Measurements from ENCODE around the gene ARHGEF19.

Gene ARHGEF19

DNA sequence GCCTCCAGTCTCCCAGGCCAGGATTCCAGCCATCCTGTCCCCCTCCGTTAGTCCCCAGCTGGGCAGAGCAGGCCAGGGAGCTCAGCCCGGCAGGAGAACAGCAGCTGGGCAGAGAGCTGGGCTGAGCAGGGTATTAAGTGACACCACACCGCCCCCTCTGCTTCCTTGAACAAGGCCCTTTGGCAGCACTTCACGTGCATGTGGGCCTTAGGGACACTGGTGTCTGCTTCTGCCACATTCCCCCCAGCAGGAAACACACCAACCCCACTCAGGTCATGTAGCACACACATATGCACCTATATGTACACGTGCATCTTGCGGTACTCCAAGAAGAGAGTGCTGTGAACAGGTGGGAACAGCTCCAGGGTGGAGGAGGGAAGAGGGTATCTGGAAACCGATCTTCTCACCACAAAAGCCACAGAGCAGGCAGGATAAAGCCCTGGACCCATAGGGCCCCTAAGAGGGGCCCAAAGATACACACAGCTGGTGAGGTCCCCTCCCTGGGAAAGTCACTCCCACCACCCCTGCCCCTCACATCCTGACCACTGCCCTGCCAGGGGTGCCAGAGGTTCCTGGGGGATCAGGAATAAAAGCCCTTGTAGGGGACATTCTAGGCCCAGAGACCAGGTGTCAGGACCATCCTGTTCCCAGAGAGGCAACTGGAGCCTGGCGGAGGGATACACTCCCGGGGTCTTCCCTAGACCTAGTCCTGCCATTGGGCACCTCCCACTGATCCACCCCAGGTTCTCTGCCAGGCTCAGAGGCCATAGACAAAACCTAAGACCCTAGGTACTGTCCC lies 61.1 kb downstream of the ARHGEF19 start:
- no peaks in the 10 kb centered on the region for H3K9me3 ChIP-seq (ENCODE audit: severe bottlenecking)
- H3K4me3 ChIP-seq (ENCODE audit: severe bottlenecking): peak overlapping the region; percentile 68
- H3K36me3 ChIP-seq (ENCODE audit: low read depth): peaks cover 88% of the 10 kb centered on the region
- peak overlapping the region; percentile 99 for H3K27ac ChIP-seq (ENCODE audit: poor library complexity, severe bottlenecking)
- TF ChIP-seq, protein P1, sequence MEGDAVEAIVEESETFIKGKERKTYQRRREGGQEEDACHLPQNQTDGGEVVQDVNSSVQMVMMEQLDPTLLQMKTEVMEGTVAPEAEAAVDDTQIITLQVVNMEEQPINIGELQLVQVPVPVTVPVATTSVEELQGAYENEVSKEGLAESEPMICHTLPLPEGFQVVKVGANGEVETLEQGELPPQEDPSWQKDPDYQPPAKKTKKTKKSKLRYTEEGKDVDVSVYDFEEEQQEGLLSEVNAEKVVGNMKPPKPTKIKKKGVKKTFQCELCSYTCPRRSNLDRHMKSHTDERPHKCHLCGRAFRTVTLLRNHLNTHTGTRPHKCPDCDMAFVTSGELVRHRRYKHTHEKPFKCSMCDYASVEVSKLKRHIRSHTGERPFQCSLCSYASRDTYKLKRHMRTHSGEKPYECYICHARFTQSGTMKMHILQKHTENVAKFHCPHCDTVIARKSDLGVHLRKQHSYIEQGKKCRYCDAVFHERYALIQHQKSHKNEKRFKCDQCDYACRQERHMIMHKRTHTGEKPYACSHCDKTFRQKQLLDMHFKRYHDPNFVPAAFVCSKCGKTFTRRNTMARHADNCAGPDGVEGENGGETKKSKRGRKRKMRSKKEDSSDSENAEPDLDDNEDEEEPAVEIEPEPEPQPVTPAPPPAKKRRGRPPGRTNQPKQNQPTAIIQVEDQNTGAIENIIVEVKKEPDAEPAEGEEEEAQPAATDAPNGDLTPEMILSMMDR (IDR thresholded peaks at IDR 0.05; ENCODE audit: poor library complexity, severe bottlenecking): no peak
- no peaks in the 10 kb centered on the region for H3K27me3 ChIP-seq (ENCODE audit: insufficient read depth, poor library complexity, severe bottlenecking)
- no peak for DNase-seq (ENCODE audit: low spot score)
- no peak for ATAC-seq (ENCODE audit: low read depth)
- peaks cover 55% of the 10 kb centered on the region for H3K4me1 ChIP-seq (ENCODE audit: insufficient read depth, poor library complexity, severe bottlenecking)

DNA sequence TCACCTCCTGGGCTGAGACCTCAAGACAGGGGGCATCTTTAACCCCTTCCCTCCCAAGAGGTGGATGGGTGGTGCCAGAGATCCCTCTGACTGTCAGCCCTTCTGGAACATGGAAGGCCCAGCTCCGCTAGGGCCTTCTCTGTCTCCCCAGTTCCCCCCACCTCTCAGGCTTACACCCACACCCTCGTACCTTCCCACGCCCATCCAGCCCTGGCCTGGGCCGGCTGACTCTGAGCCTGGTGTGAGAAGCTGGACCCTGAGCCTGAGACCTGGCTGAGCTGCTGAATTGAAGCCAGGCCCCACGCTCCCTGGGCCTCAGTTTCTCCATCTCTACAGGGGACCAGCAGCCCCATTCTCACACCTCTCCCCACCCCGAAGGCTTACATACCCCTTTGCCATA lies 61.9 kb downstream of the ARHGEF19 start:
- no peak for DNase-seq (ENCODE audit: low spot score)
- TF ChIP-seq, protein P1 (IDR thresholded peaks at IDR 0.05; ENCODE audit: poor library complexity, severe bottlenecking): no peak
- Histone ChIP-seq H3K27me3 (ENCODE audit: insufficient read depth, poor library complexity, severe bottlenecking) (no peaks in the 10 kb centered on the region), H3K9me3 (ENCODE audit: severe bottlenecking) (no peaks in the 10 kb centered on the region), H3K36me3 (ENCODE audit: low read depth) (peaks cover 97% of the 10 kb centered on the region), H3K27ac (ENCODE audit: poor library complexity, severe bottlenecking) (peak overlapping the region; percentile 99), H3K4me1 (ENCODE audit: insufficient read depth, poor library complexity, severe bottlenecking) (peaks cover 61% of the 10 kb centered on the region), H3K4me3 (ENCODE audit: severe bottlenecking) (no peak overlapping the region)
- no peak for ATAC-seq (ENCODE audit: low read depth)

DNA sequence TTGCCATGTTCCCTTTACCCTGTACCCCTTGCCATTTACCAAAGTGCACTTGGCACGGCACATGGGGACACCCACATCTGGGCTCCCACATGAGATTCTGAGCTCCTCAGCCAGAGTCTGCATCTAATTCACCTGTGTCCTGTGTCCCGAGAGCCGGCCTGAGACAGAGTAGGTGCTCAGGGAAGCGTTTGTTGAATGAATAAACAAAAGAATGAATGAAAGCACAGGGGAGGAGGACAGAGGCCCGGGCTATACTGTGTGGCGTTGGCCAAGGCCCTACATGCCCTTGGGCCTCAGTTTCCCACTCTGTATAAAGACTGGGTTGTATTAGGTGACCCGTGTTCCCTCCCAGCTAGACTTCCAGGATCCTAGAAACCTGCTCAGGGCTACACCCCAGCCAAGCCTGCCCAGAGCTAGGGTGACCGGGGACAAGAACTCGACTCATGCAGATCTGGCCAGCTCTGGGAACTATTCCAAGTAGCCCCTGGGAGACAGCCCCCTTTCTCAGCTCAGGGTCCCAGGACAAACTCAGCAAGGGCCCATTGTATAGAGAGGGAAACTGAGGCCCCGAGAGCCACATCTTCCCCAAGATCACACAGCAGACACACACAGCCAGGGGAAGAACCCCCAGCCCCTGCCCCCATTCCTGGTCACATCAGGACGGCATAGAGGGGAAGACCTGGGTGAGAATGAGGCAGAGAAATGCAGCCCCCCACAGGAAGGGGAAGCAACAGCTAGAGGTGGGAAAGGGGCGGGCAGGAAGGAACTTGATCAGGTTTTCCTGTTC lies 62.6 kb downstream of the ARHGEF19 start:
- peak overlapping the region; percentile 99 for H3K27ac ChIP-seq (ENCODE audit: poor library complexity, severe bottlenecking)
- TF ChIP-seq, protein P1 (IDR thresholded peaks at IDR 0.05; ENCODE audit: poor library complexity, severe bottlenecking): no peak
- ATAC-seq (ENCODE audit: low read depth): no peak
- H3K36me3 ChIP-seq (ENCODE audit: low read depth): peaks cover 98% of the 10 kb centered on the region
- no peak overlapping the region for H3K4me3 ChIP-seq (ENCODE audit: severe bottlenecking)
- no peaks in the 10 kb centered on the region for H3K27me3 ChIP-seq (ENCODE audit: insufficient read depth, poor library complexity, severe bottlenecking)
- DNase-seq (ENCODE audit: low spot score): no peak
- no peaks in the 10 kb centered on the region for H3K9me3 ChIP-seq (ENCODE audit: severe bottlenecking)
- H3K4me1 ChIP-seq (ENCODE audit: insufficient read depth, poor library complexity, severe bottlenecking): peaks cover 63% of the 10 kb centered on the region

DNA sequence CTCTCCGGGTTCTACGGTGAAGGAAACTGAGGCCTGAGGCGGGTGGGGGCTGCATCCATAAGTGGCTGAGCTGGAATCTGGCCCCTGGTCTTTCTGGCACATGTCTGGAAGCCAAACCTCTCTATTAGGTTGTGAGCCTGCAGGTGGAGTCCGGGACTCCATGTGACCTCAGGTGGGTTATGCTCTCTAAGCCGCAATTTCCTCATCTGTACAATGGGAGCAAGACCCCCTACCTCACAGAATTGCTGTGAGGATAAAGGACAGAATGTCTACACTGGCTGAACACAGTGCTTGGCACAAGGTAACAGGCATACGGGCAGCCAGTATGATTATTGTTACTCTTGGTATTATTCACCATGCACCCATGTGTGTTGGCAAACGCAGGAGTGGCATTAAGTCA lies 63.3 kb downstream of the ARHGEF19 start:
- peak overlapping the region; percentile 99 for H3K27ac ChIP-seq (ENCODE audit: poor library complexity, severe bottlenecking)
- no peaks in the 10 kb centered on the region for H3K27me3 ChIP-seq (ENCODE audit: insufficient read depth, poor library complexity, severe bottlenecking)
- TF ChIP-seq, protein P1 (IDR thresholded peaks at IDR 0.05; ENCODE audit: poor library complexity, severe bottlenecking): no peak
- no peak overlapping the region for H3K4me3 ChIP-seq (ENCODE audit: severe bottlenecking)
- ATAC-seq (ENCODE audit: low read depth) (no peak), DNase-seq (ENCODE audit: low spot score) (no peak)
- H3K9me3 ChIP-seq (ENCODE audit: severe bottlenecking): no peaks in the 10 kb centered on the region
- H3K36me3 ChIP-seq (ENCODE audit: low read depth): peaks cover 98% of the 10 kb centered on the region
- peaks cover 71% of the 10 kb centered on the region for H3K4me1 ChIP-seq (ENCODE audit: insufficient read depth, poor library complexity, severe bottlenecking)
